WTC11 (cell line): Measurements from ENCODE around the gene KRTAP10-9. TPM values are rescaled to one million over a fixed set of nuclear protein-coding genes. Genes with fewer than 3 reads are reported as not detected.

Experiments used
- ATAC-seq: fragments of 200-7000 bp; cut with Tn5 transposase; 2 replicates; pipeline ENCODE4 v1.10.0; 2021; ENCODE audit warnings: mild to moderate bottlenecking, moderate library complexity
- CTCF ChIA-PET: fragments of 300-600 bp; sonication (Branson Sonifier 250); formaldehyde crosslinking; loops from one replicate; lab custom pipeline; 2021; ENCODE audit warnings: antibody characterized with exemption; lab: Charles Lee
- POLR2A ChIA-PET: fragments of 350-600 bp; sonication (Branson Sonifier 250); formaldehyde crosslinking; loops from one replicate; lab custom pipeline; 2021; ENCODE audit warnings: antibody characterized with exemption; lab: Charles Lee
- DNase-seq: peaks from one replicate; pipeline ENCODE4 v3.0.0; 2021; ENCODE audit warnings: low spot score
- H3K27ac Mint-ChIP-seq: 2 replicates; pipeline ENCODE4 v1.8.0; 2021; ENCODE audit warnings: mixed read lengths
- H3K27me3 Mint-ChIP-seq: 2 replicates; pipeline ENCODE4 v1.8.0; 2021; ENCODE audit warnings: low read depth, mild to moderate bottlenecking, moderate library complexity, mixed read lengths
- H3K36me3 Mint-ChIP-seq: 2 replicates; pipeline ENCODE4 v1.8.0; 2021; ENCODE audit warnings: mixed read lengths
- H3K4me1 Mint-ChIP-seq: 2 replicates; pipeline ENCODE4 v1.8.0; 2022; ENCODE audit warnings: mixed read lengths
- H3K4me3 Mint-ChIP-seq: 2 replicates; pipeline ENCODE4 v1.8.0; 2021; ENCODE audit warnings: mild to moderate bottlenecking, moderate library complexity, mixed read lengths
- H3K9me3 Mint-ChIP-seq: 2 replicates; pipeline ENCODE4 v1.8.0; 2021; ENCODE audit warnings: mixed read lengths
- E2F1 ChIP-seq: sonication (generic); formaldehyde crosslinking; IDR thresholded peaks from 2 replicates; pipeline ENCODE4 v1.8.0; 2022; ENCODE audit warnings: mild to moderate bottlenecking, missing genetic modification reagents
- E2F4 ChIP-seq: sonication (generic); formaldehyde crosslinking; IDR thresholded peaks from 2 replicates; pipeline ENCODE4 v1.8.1; 2022; ENCODE audit warnings: low read depth, mild to moderate bottlenecking, moderate library complexity, missing genetic modification reagents, borderline replicate concordance
- ETV6 ChIP-seq: sonication (generic); formaldehyde crosslinking; IDR thresholded peaks from 2 replicates; pipeline ENCODE4 v1.8.1; 2022; ENCODE audit warnings: mild to moderate bottlenecking, missing genetic modification reagents
- FOXK1 ChIP-seq: sonication (generic); formaldehyde crosslinking; IDR thresholded peaks from 2 replicates; pipeline ENCODE4 v1.8.0; 2022; ENCODE audit warnings: mild to moderate bottlenecking, moderate library complexity, missing genetic modification reagents
- FOXP1 ChIP-seq: sonication (generic); formaldehyde crosslinking; IDR thresholded peaks from 2 replicates; pipeline ENCODE4 v1.8.0; 2022; ENCODE audit warnings: missing genetic modification reagents, mild to moderate bottlenecking, moderate library complexity, borderline replicate concordance
- JUN ChIP-seq: sonication (generic); formaldehyde crosslinking; IDR thresholded peaks from 2 replicates; pipeline ENCODE4 v1.8.0; 2023; ENCODE audit warnings: mild to moderate bottlenecking, missing genetic modification reagents
- MXD4 ChIP-seq: fragments of 250-450 bp; sonication (Bioruptor Pico); IDR thresholded peaks from 2 replicates; pipeline ENCODE4 v1.8.0; 2021; ENCODE audit warnings: mild to moderate bottlenecking, moderate library complexity, borderline replicate concordance
- NFYB ChIP-seq: sonication (generic); formaldehyde crosslinking; conservative IDR thresholded peaks from 2 replicates; pipeline ENCODE4 v1.8.0; 2022; ENCODE audit warnings: low read depth, missing genetic modification reagents
- NR2C2 ChIP-seq: sonication (generic); formaldehyde crosslinking; IDR thresholded peaks from 2 replicates; pipeline ENCODE4 v1.8.0; 2022; ENCODE audit warnings: mild to moderate bottlenecking, missing genetic modification reagents
- NR3C1 ChIP-seq: sonication (generic); formaldehyde crosslinking; conservative IDR thresholded peaks from 2 replicates; pipeline ENCODE4 v1.8.1; 2023; ENCODE audit warnings: low read depth, mild to moderate bottlenecking, missing genetic modification reagents
- OVOL2 ChIP-seq: fragments of 250-450 bp; sonication (Bioruptor Pico); IDR thresholded peaks from 2 replicates; pipeline ENCODE4 v1.9.0; 2021; ENCODE audit warnings: mild to moderate bottlenecking, borderline replicate concordance
- RELA ChIP-seq: sonication (generic); formaldehyde crosslinking; IDR thresholded peaks from 2 replicates; pipeline ENCODE4 v1.8.1; 2022; ENCODE audit warnings: missing genetic modification reagents, mild to moderate bottlenecking, borderline replicate concordance
- SMAD4 ChIP-seq: sonication (generic); formaldehyde crosslinking; IDR thresholded peaks from 2 replicates; pipeline ENCODE4 v1.8.0; 2022; ENCODE audit warnings: mild to moderate bottlenecking, missing genetic modification reagents
- SP1 ChIP-seq: sonication (generic); formaldehyde crosslinking; conservative IDR thresholded peaks from 2 replicates; pipeline ENCODE4 v1.8.1; 2022; ENCODE audit warnings: missing genetic modification reagents
- TCF7 ChIP-seq: sonication (generic); formaldehyde crosslinking; IDR thresholded peaks from 2 replicates; pipeline ENCODE4 v1.8.0; 2022; ENCODE audit warnings: mild to moderate bottlenecking, low read depth, missing genetic modification reagents, moderate library complexity
- ZNF232 ChIP-seq: sonication (generic); formaldehyde crosslinking; IDR thresholded peaks from 2 replicates; pipeline ENCODE4 v1.8.0; 2022; ENCODE audit warnings: mild to moderate bottlenecking, missing genetic modification reagents
- ZNF263 ChIP-seq: sonication (generic); formaldehyde crosslinking; IDR thresholded peaks from 2 replicates; pipeline ENCODE4 v1.8.1; 2022; ENCODE audit warnings: low read depth, mild to moderate bottlenecking, moderate library complexity, missing genetic modification reagents
- ZNF396 ChIP-seq: fragments of 250-450 bp; sonication (Bioruptor Pico); IDR thresholded peaks from 2 replicates; pipeline ENCODE4 v1.8.0; 2021; ENCODE audit warnings: mild to moderate bottlenecking, moderate library complexity, borderline replicate concordance
- ZNF423 ChIP-seq: fragments of 250-450 bp; sonication (Bioruptor Pico); IDR thresholded peaks from 2 replicates; pipeline ENCODE4 v2.1.2; 2022; ENCODE audit warnings: mild to moderate bottlenecking, moderate library complexity
- ZNF532 ChIP-seq: fragments of 250-450 bp; sonication (Bioruptor Pico); IDR thresholded peaks from 2 replicates; pipeline ENCODE4 v1.9.0; 2021; ENCODE audit warnings: mild to moderate bottlenecking, borderline replicate concordance
- total RNA-seq: library from RNA; stranded (reverse); gene quantifications from 3 replicates; pipeline ENCODE4 v1.2.3, GENCODE V29; 2021
- TF ChIP-seq, protein P1 (sequence below): sonication (generic); formaldehyde crosslinking; IDR thresholded peaks from 2 replicates; pipeline ENCODE4 v1.8.0; 2022; ENCODE audit warnings: mild to moderate bottlenecking, missing genetic modification reagents
- TF ChIP-seq, protein P2 (sequence below): sonication (generic); formaldehyde crosslinking; conservative IDR thresholded peaks from 2 replicates; pipeline ENCODE4 v1.8.1; 2022; ENCODE audit warnings: mild to moderate bottlenecking, missing genetic modification reagents

The KRTAP10-9 gene
- total RNA-seq, 1 experiment from 2014 or later = not detected

DNA sequence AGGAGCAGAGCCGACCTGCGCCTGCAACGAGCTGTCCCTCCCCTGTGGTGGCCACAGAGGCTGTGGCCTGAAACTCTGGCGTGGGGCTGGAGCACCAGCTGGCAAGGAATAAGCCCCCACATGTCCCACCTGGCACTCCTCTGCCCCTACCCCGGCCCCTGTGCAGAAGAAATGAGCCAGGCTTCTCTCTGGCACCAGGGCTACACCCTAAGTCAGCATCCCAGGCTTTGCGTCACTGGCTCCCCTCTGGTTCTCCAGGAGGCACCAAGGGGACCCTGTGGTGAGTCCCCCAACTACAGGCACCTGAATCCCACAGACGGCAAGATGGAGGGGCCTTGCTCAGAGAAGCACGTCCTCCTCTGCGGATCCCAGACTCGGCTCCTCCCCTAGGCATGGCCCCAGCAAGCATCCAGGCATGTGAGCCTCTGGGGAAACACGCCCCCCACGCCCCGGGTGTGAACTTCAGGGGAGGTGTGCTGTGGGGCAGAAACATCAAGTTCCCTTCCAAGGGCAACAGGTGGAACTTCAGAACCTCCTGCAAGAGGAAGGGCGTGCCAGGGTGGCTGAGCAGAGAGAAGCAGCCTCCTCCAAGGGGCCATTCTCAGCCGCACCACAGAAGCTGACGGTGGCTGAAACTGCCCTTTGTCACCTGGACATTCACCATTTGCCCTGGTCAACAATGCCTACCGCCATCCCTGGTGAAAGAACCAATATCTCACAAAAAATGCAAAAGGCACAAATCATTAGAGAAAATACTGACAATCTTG lies 23.6 kb upstream of the KRTAP10-9 start (continued):
- TF ChIP-seq NFYB (CRISPR knock-in tag) = no peak
- TF ChIP-seq E2F4 (CRISPR knock-in tag) = no peak
- no peak for TF ChIP-seq SMAD4
- no peak for TF ChIP-seq ZNF232 (CRISPR knock-in tag)
- TF ChIP-seq E2F1 = no peak
- TF ChIP-seq, all 79 proteins: peak for 0

DNA sequence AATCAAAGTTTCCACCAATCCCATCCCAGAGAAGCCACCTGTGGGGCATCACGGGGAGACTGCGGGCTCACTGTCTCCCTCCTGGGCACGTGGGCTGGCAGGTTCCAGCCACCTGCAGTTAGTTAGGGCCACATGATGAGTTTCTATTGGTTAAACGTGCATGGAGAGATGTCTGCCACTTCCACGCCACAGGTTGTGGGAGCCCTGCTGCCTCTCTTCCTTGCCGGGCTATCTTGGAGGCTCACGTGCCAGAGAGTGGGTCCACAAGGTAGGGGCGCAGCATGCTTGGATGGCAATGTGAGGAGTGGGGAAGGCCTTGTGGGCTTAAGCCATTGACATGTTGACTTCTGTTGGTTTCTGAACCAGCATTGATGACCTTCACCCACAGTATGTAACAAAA lies 23.0 kb upstream of the KRTAP10-9 start:
- H3K27ac Mint-ChIP-seq = no peak overlapping the region
- peaks cover 27% of the 10 kb centered on the region for H3K9me3 Mint-ChIP-seq
- H3K4me1 Mint-ChIP-seq = peaks cover 13% of the 10 kb centered on the region
- DNase-seq = no peak
- H3K4me3 Mint-ChIP-seq = no peak overlapping the region
- TF ChIP-seq ZNF396 (no peak), ZNF263 (CRISPR knock-in tag) (no peak), MXD4 (CRISPR knock-in tag) (no peak), SP1 (CRISPR knock-in tag) (no peak), FOXK1 (no peak), ETV6 (no peak), FOXP1 (CRISPR knock-in tag) (no peak), RELA (CRISPR knock-in tag) (no peak), NR2C2 (CRISPR knock-in tag) (no peak), JUN (no peak), NR3C1 (CRISPR knock-in tag) (no peak), OVOL2 (CRISPR knock-in tag) (no peak), ZNF532 (CRISPR knock-in tag) (no peak), ZNF423 (CRISPR knock-in tag) (no peak), TCF7 (CRISPR knock-in tag) (no peak)
- TF ChIP-seq, protein P1, sequence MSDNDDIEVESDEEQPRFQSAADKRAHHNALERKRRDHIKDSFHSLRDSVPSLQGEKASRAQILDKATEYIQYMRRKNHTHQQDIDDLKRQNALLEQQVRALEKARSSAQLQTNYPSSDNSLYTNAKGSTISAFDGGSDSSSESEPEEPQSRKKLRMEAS (CRISPR knock-in tag) = no peak
- TF ChIP-seq, protein P2, sequence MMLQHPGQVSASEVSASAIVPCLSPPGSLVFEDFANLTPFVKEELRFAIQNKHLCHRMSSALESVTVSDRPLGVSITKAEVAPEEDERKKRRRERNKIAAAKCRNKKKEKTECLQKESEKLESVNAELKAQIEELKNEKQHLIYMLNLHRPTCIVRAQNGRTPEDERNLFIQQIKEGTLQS (CRISPR knock-in tag) = no peak
- POLR2A ChIA-PET = no interaction called here
- no peak for ATAC-seq
- CTCF ChIA-PET = no interaction called here
- no peaks in the 10 kb centered on the region; the same call in 1 of the 2 replicates for H3K27me3 Mint-ChIP-seq
- H3K36me3 Mint-ChIP-seq = peaks cover 1% of the 10 kb centered on the region
